Thyroid gland (tissue), 4 donors: Measurements from ENCODE around the gene PPHLN1.

Experiments used
- CTCF ChIP-seq, 6 experiments: fragments of 200-600 bp in 3 of 6; fragments of 450-650 bp in 3 of 6; sonication (generic) in 3 of 6; IDR thresholded peaks; one replicate each; pipeline ENCODE4 v1.5.1; 2016 to 2019; ENCODE audit warnings: antibody characterized with exemption in 6 of 6, mild to moderate bottlenecking in 2 of 6, inconsistent platforms in 1 of 6, moderate library complexity in 1 of 6
- POLR2A ChIP-seq, 2 donors: fragments of 450-650 bp; IDR thresholded peaks; one replicate each; pipeline ENCODE4 v1.6.1; 2017; ENCODE audit warnings: antibody characterized with exemption in 2 of 2, mild to moderate bottlenecking in 2 of 2, moderate library complexity in 1 of 2

GRCh38 chr12:42462486-42462885, 136.5 kb downstream of the PPHLN1 start:
- no peak for TF ChIP-seq CTCF (IDR thresholded peaks at IDR 0.05)
- no peak for TF ChIP-seq POLR2A (IDR thresholded peaks at IDR 0.05)
